HEK293T (cell line): ENCODE measurements around the gene POLK.

Experiments used
- CTCF ChIA-PET: fragments of 350-600 bp; formaldehyde crosslinking; extraction: SDS; loops from one replicate; lab custom pipeline; 2021; ENCODE audit warnings: antibody characterized with exemption, inconsistent platforms; lab: Yijun Ruan, JAX
- POLR2A ChIA-PET: fragments of 350-600 bp; formaldehyde crosslinking; extraction: SDS; loops from one replicate; lab custom pipeline; 2020; ENCODE audit warnings: antibody characterized with exemption, inconsistent platforms; lab: Yijun Ruan, JAX
- DNase-seq: peaks from one replicate; pipeline ENCODE4 v3.0.0; 2012; ENCODE audit warnings: mixed read lengths; ENCODE audit errors: extremely low spot score
- ARNT ChIP-seq: fragments of 450-650 bp; IDR thresholded peaks from 2 replicates; pipeline ENCODE4 v1.6.1; 2017; ENCODE audit warnings: mild to moderate bottlenecking
- BHLHE40 ChIP-seq: fragments of 450-650 bp; IDR thresholded peaks from 2 replicates; pipeline ENCODE4 v1.6.1; 2016; ENCODE audit warnings: mild to moderate bottlenecking, moderate library complexity, borderline replicate concordance
- CTBP1 ChIP-seq: fragments of 450-650 bp; IDR thresholded peaks from 2 replicates; pipeline ENCODE4 v1.6.1; 2016; ENCODE audit warnings: borderline replicate concordance
- ELF4 ChIP-seq: fragments of 450-650 bp; IDR thresholded peaks from 2 replicates; pipeline ENCODE4 v1.6.1; 2017; ENCODE audit warnings: antibody characterized with exemption
- FOXA1 ChIP-seq: fragments of 450-650 bp; IDR thresholded peaks from 2 replicates; pipeline ENCODE4 v1.6.1; 2016; ENCODE audit warnings: mild to moderate bottlenecking
- FOXK2 ChIP-seq: fragments of 450-650 bp; IDR thresholded peaks from 2 replicates; pipeline ENCODE4 v1.6.1; 2016; ENCODE audit warnings: mild to moderate bottlenecking
- FOXM1 ChIP-seq: fragments of 450-650 bp; IDR thresholded peaks from 2 replicates; pipeline ENCODE4 v1.6.1; 2017; ENCODE audit warnings: mild to moderate bottlenecking, borderline replicate concordance
- HDGF ChIP-seq: fragments of 450-650 bp; IDR thresholded peaks from 2 replicates; pipeline ENCODE4 v1.6.1; 2017; ENCODE audit warnings: antibody characterized with exemption, borderline replicate concordance
- L3MBTL2 ChIP-seq: fragments of 450-650 bp; conservative IDR thresholded peaks from 2 replicates; pipeline ENCODE4 v1.6.1; 2016; ENCODE audit warnings: mild to moderate bottlenecking
- LEF1 ChIP-seq: fragments of 450-650 bp; IDR thresholded peaks from 2 replicates; pipeline ENCODE4 v1.6.1; 2017; ENCODE audit warnings: mild to moderate bottlenecking, borderline replicate concordance
- NFRKB ChIP-seq: fragments of 450-650 bp; IDR thresholded peaks from 2 replicates; pipeline ENCODE4 v1.6.1; 2016; ENCODE audit warnings: mild to moderate bottlenecking, moderate library complexity
- SP1 ChIP-seq: fragments of 450-650 bp; IDR thresholded peaks from 2 replicates; pipeline ENCODE4 v1.6.1; 2017
- SUZ12 ChIP-seq: fragments of 450-650 bp; IDR thresholded peaks from 2 replicates; pipeline ENCODE4 v1.6.1; 2016; ENCODE audit warnings: mild to moderate bottlenecking
- TARDBP ChIP-seq: fragments of 450-650 bp; IDR thresholded peaks from 2 replicates; pipeline ENCODE4 v1.6.1; 2016
- ZNF384 ChIP-seq: fragments of 450-650 bp; IDR thresholded peaks from 2 replicates; pipeline ENCODE4 v1.6.1; 2016
- TF ChIP-seq, protein P1 (sequence below): fragments of 450-650 bp; IDR thresholded peaks from 2 replicates; pipeline ENCODE4 v1.6.1; 2016

The POLK gene

DNA sequence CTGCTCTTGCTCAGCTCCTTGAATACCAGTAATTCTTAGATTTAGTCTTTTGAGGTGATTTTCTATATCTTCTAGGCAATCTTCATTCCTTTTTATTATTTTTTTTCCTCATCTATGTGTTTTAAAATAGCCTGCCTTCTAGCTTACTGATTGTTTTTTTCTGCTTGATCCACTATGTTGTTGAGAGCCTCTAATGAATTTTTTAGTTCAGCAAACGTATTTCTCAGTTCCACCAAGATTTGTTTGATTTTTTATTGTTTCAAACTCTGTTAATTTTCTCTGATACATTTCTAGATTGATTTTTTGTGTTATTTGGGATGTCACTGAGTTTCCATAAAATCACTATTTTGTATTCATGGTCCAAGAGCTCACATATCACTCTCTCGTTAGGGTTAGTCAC lies 9.5 kb downstream of the POLK start:
- no peak for DNase-seq
- CTCF ChIA-PET, result no interaction called here
- no peak for TF ChIP-seq BHLHE40
- TF ChIP-seq ELF4, result no peak
- TF ChIP-seq L3MBTL2, result no peak
- no peak for TF ChIP-seq HDGF
- TF ChIP-seq CTBP1, result no peak
- TF ChIP-seq ZNF384, result no peak
- no peak for TF ChIP-seq NFRKB
- POLR2A ChIA-PET, result no interaction called here

DNA sequence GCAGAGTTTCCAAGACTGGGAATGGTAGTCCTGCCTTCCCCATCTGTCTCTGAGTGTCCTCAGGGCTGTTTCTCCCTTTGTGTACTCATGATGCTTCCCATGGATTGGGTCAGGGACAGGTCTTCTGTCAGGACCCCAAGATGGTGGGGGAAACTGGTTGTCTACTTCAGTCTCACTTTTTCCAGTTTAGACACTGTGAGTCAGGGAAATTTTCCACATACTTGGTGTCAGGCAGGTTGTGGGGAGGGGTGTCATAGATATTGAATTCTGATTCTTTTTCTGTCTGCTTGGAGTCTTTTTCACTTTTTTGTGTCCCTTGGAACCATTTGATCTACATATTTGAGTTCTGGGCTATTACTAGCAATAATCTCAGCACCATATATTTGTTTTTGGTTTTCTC lies 10.3 kb downstream of the POLK start:
- ChIA-PET CTCF (no interaction called here), POLR2A (no interaction called here)
- TF ChIP-seq NFRKB (no peak), L3MBTL2 (no peak), FOXM1 (no peak), CTBP1 (no peak), ZNF384 (no peak), FOXK2 (no peak), LEF1 (no peak), ARNT (no peak)
- TF ChIP-seq, protein P1, sequence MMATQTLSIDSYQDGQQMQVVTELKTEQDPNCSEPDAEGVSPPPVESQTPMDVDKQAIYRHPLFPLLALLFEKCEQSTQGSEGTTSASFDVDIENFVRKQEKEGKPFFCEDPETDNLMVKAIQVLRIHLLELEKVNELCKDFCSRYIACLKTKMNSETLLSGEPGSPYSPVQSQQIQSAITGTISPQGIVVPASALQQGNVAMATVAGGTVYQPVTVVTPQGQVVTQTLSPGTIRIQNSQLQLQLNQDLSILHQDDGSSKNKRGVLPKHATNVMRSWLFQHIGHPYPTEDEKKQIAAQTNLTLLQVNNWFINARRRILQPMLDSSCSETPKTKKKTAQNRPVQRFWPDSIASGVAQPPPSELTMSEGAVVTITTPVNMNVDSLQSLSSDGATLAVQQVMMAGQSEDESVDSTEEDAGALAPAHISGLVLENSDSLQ, result no peak
- no peak for DNase-seq

GRCh38 chr5:75522542-75522941 lies 10.9 kb downstream of the POLK start:
- ChIA-PET POLR2A (no interaction called here), CTCF (no interaction called here)
- DNase-seq, result no peak
- no peak for TF ChIP-seq FOXK2
- no peak for TF ChIP-seq ELF4
- TF ChIP-seq ZNF384, result no peak
- no peak for TF ChIP-seq HDGF
- TF ChIP-seq SP1, result no peak
- TF ChIP-seq, protein P1, result no peak
- TF ChIP-seq L3MBTL2, result no peak
- TF ChIP-seq FOXM1, result no peak
- TF ChIP-seq SUZ12, result no peak
- no peak for TF ChIP-seq ARNT
- no peak for TF ChIP-seq LEF1
- no peak for TF ChIP-seq TARDBP
- TF ChIP-seq NFRKB, result no peak
- no peak for TF ChIP-seq CTBP1
- no peak for TF ChIP-seq FOXA1
- no peak for TF ChIP-seq BHLHE40

DNA sequence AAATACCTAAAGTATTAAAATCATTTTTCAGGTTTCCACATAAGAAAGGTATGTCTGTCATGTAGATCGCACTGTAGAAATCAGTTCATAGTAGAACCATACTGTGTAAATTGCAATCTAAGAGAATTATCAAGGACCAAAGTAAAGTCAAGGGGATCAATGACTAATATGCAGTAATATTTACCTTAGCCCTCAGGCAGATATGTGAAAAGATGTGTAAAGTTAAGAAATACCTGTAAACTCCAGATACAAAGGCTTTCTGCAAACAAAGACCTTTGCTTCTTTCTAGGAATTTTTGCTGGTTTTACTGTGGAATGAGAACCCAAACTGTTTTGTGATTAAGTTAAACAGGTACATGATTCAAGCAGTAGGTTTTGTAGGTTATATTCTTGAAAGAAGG lies 11.6 kb downstream of the POLK start:
- no peak for TF ChIP-seq FOXA1
- TF ChIP-seq LEF1, result no peak
- TF ChIP-seq FOXM1, result no peak
- no peak for TF ChIP-seq SUZ12
- no peak for TF ChIP-seq TARDBP
- TF ChIP-seq ZNF384, result no peak
- TF ChIP-seq HDGF, result no peak
- TF ChIP-seq NFRKB, result no peak
- no peak for TF ChIP-seq SP1
- no peak for TF ChIP-seq ARNT
- TF ChIP-seq CTBP1, result no peak
- no peak for TF ChIP-seq BHLHE40
- no peak for TF ChIP-seq FOXK2
- TF ChIP-seq L3MBTL2, result no peak
- TF ChIP-seq, protein P1, result no peak
- no peak for TF ChIP-seq ELF4
- ChIA-PET CTCF (no interaction called here), POLR2A (no interaction called here)
- DNase-seq, result no peak

GRCh38 chr5:75524071-75524470 lies 12.4 kb downstream of the POLK start:
- CTCF ChIA-PET, result no interaction called here
- no peak for DNase-seq
- POLR2A ChIA-PET, result no interaction called here
- TF ChIP-seq BHLHE40, result no peak
- no peak for TF ChIP-seq CTBP1

DNA sequence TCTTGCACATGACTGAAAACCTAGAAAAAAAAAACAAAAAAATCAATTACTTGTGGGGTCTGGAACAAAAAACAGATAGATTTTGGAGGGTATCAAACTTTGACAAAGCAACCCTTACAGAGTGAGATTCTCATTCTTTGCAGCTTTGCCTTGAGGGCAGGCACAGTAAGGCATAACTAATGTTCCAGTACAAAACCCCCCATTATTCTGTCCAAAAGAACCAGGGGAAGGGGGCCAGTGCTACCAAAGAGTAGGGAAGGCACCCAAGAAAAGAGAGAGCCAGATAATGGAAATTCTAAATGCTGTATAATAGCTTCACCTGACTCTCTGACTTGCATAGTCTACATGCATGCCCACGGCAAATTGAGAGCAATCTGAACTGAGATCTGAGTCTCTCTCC lies 12.9 kb downstream of the POLK start:
- TF ChIP-seq ELF4 (no peak), FOXA1 (no peak), ARNT (no peak), SP1 (no peak), LEF1 (no peak), FOXM1 (no peak), FOXK2 (no peak)
- TF ChIP-seq, protein P1, result no peak
- ChIA-PET CTCF (no interaction called here), POLR2A (no interaction called here)
- no peak for DNase-seq
